GM23338 (cell line): ENCODE measurements around the gene C20orf204. TPM values are rescaled to one million over a fixed set of nuclear protein-coding genes. Genes with fewer than 3 reads are reported as not detected.

Experiments used
- ATAC-seq: fragments of 200-7000 bp; cut with Tn5 transposase; 3 replicates; pipeline ENCODE4 v1.9.1; 2020
- DNase-seq: peaks from one replicate; pipeline ENCODE4 v3.0.0-alpha.2; 2015; ENCODE audit warnings: low spot score
- H2AFZ ChIP-seq: fragments of 200-600 bp; sonication (generic); 2 replicates; pipeline ENCODE4 v1.8.0; 2016; ENCODE audit warnings: antibody characterized with exemption, mild to moderate bottlenecking, moderate library complexity
- H3F3A ChIP-seq: fragments of 200-600 bp; sonication (generic); replicated peaks from 2 replicates; pipeline ENCODE4 v1.8.0; 2017; ENCODE audit warnings: antibody characterized with exemption, mixed run types, low read depth
- H3K27ac ChIP-seq: fragments of 200-600 bp; sonication (generic); 2 replicates; pipeline ENCODE4 v1.6.1; 2016; ENCODE audit warnings: low read depth
- H3K27me3 ChIP-seq: fragments of 200-600 bp; sonication (generic); 2 replicates; pipeline ENCODE4 v1.8.0; 2016; ENCODE audit warnings: mild to moderate bottlenecking, mixed run types, moderate library complexity; ENCODE audit not compliant: insufficient read depth
- H3K36me3 ChIP-seq: fragments of 200-600 bp; sonication (generic); 2 replicates; pipeline ENCODE4 v1.8.0; 2016; ENCODE audit warnings: mild to moderate bottlenecking; ENCODE audit not compliant: insufficient read depth
- H3K4me1 ChIP-seq: fragments of 200-600 bp; sonication (generic); 2 replicates; pipeline ENCODE4 v1.8.0; 2016; ENCODE audit warnings: mild to moderate bottlenecking, moderate library complexity; ENCODE audit not compliant: insufficient read depth
- H3K4me2 ChIP-seq: fragments of 200-600 bp; sonication (generic); 2 replicates; pipeline ENCODE4 v1.7.1; 2017; ENCODE audit warnings: mixed run types
- H3K4me3 ChIP-seq: fragments of 200-600 bp; sonication (generic); 2 replicates; pipeline ENCODE4 v1.6.1; 2016; ENCODE audit warnings: mixed run types
- H3K79me2 ChIP-seq: fragments of 200-600 bp; sonication (generic); replicated peaks from 2 replicates; pipeline ENCODE4 v1.8.0; 2017; ENCODE audit warnings: mild to moderate bottlenecking; ENCODE audit not compliant: insufficient read depth
- H3K9me2 ChIP-seq: fragments of 200-600 bp; sonication (generic); 2 replicates; pipeline ENCODE4 v1.8.0; 2017; ENCODE audit not compliant: insufficient read depth
- H4K20me1 ChIP-seq: fragments of 200-600 bp; sonication (generic); replicated peaks from 2 replicates; pipeline ENCODE4 v1.8.0; 2017; ENCODE audit warnings: mild to moderate bottlenecking; ENCODE audit not compliant: insufficient read depth
- H3K27ac Mint-ChIP-seq: 2 replicates; pipeline ENCODE4 v1.8.0; 2020; ENCODE audit warnings: inconsistent platforms, mild to moderate bottlenecking, moderate library complexity, mixed read lengths
- H3K27me3 Mint-ChIP-seq: 3 replicates; pipeline ENCODE4 v1.8.0; 2022; ENCODE audit warnings: low read depth, mild to moderate bottlenecking, moderate library complexity, mixed read lengths, inconsistent platforms; ENCODE audit not compliant: insufficient read depth, poor library complexity
- H3K36me3 Mint-ChIP-seq: 3 replicates; pipeline ENCODE4 v1.8.0; 2021; ENCODE audit warnings: low read depth, mild to moderate bottlenecking, inconsistent platforms, moderate library complexity, mixed read lengths
- H3K4me1 Mint-ChIP-seq: 3 replicates; pipeline ENCODE4 v1.8.0; 2020; ENCODE audit warnings: mild to moderate bottlenecking, inconsistent platforms, mixed read lengths
- H3K4me3 Mint-ChIP-seq: 3 replicates; pipeline ENCODE4 v1.8.0; 2021; ENCODE audit warnings: moderate library complexity, mild to moderate bottlenecking, inconsistent platforms, mixed read lengths
- H3K9me3 Mint-ChIP-seq: 3 replicates; pipeline ENCODE4 v1.8.0; 2020; ENCODE audit warnings: moderate library complexity, mild to moderate bottlenecking, inconsistent platforms, mixed read lengths
- CREB1 ChIP-seq: fragments of 250-450 bp; sonication (Bioruptor Pico); IDR thresholded peaks from 2 replicates; pipeline ENCODE4 v1.5.0; 2020; ENCODE audit warnings: low read depth, mild to moderate bottlenecking, moderate library complexity
- EZH2phosphoT487 ChIP-seq: fragments of 200-600 bp; sonication (generic); IDR thresholded peaks from one replicate; pipeline ENCODE4 v1.8.1; 2018; ENCODE audit warnings: antibody characterized with exemption; ENCODE audit not compliant: unreplicated experiment
- NANOG ChIP-seq: IDR thresholded peaks from 2 replicates; pipeline ENCODE4 v1.6.1; 2016; ENCODE audit warnings: antibody characterized with exemption, borderline replicate concordance
- POLR2AphosphoS5 ChIP-seq: IDR thresholded peaks from 2 replicates; pipeline ENCODE4 v1.6.1; 2016; ENCODE audit warnings: antibody characterized with exemption, low read depth
- STAT1 ChIP-seq: IDR thresholded peaks from one replicate; pipeline ENCODE4 v1.6.1; 2016; ENCODE audit warnings: antibody characterized with exemption; ENCODE audit not compliant: unreplicated experiment
- ZNF331 ChIP-seq: fragments of 250-450 bp; sonication (Bioruptor Pico); IDR thresholded peaks from 2 replicates; pipeline ENCODE4 v1.5.0; 2020; ENCODE audit warnings: low read depth, mild to moderate bottlenecking, moderate library complexity
- polyA plus RNA-seq: library from polyadenylated mRNA; unstranded; fragments of >200 nt; fragmentation: Nextera tagmentation; extraction: Ambion mirVana; gene quantifications from 2 replicates; pipeline ENCODE4 v1.2.1, GENCODE V29; 2016
- total RNA-seq: library from RNA; depleted of rRNA; stranded (reverse); fragments of >200 nt; shearing (Covaris generic); gene quantifications from 2 replicates; pipeline ENCODE4 v1.2.3, GENCODE V29; 2014
- TF ChIP-seq, protein P1 (sequence below): IDR thresholded peaks from one replicate; pipeline ENCODE4 v1.6.1; 2018; ENCODE audit warnings: antibody characterized with exemption; ENCODE audit not compliant: unreplicated experiment

The C20orf204 gene
- total and polyA plus RNA-seq, 2 experiments from 2014 or later = 0.73 to 0.82 TPM

DNA sequence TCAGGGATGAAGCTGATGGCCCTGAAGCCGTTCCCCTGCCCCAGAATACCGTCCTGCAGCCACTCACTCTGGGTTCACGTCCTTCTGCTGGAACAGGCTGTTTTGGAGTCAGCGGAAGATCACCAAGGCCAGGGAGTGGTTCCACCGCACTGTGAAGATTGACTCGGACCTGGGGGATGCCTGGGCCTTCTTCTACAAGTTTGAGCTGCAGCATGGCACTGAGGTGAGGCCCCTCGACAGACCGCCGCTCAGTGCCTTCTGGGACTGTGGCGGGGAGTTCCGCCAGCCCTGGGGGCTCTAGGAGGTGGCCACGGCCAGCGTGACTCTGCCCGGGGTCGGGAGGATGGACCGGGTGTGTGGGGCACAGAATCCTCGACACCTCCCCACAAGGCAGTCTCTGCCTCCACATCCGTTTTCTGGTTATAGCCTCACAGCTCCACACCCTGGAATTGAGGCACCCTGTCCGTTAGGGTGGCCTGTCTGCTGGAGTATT is 4.1 kb upstream of the C20orf204 start (continued):
- TF ChIP-seq, protein P1, sequence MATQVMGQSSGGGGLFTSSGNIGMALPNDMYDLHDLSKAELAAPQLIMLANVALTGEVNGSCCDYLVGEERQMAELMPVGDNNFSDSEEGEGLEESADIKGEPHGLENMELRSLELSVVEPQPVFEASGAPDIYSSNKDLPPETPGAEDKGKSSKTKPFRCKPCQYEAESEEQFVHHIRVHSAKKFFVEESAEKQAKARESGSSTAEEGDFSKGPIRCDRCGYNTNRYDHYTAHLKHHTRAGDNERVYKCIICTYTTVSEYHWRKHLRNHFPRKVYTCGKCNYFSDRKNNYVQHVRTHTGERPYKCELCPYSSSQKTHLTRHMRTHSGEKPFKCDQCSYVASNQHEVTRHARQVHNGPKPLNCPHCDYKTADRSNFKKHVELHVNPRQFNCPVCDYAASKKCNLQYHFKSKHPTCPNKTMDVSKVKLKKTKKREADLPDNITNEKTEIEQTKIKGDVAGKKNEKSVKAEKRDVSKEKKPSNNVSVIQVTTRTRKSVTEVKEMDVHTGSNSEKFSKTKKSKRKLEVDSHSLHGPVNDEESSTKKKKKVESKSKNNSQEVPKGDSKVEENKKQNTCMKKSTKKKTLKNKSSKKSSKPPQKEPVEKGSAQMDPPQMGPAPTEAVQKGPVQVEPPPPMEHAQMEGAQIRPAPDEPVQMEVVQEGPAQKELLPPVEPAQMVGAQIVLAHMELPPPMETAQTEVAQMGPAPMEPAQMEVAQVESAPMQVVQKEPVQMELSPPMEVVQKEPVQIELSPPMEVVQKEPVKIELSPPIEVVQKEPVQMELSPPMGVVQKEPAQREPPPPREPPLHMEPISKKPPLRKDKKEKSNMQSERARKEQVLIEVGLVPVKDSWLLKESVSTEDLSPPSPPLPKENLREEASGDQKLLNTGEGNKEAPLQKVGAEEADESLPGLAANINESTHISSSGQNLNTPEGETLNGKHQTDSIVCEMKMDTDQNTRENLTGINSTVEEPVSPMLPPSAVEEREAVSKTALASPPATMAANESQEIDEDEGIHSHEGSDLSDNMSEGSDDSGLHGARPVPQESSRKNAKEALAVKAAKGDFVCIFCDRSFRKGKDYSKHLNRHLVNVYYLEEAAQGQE = no peak
- no peak for TF ChIP-seq POLR2AphosphoS5
- TF ChIP-seq CREB1 (CRISPR knock-in tag) = no peak
- TF ChIP-seq STAT1 = no peak
- no peak for TF ChIP-seq EZH2phosphoT487
- TF ChIP-seq ZNF331 (CRISPR knock-in tag) = no peak

DNA sequence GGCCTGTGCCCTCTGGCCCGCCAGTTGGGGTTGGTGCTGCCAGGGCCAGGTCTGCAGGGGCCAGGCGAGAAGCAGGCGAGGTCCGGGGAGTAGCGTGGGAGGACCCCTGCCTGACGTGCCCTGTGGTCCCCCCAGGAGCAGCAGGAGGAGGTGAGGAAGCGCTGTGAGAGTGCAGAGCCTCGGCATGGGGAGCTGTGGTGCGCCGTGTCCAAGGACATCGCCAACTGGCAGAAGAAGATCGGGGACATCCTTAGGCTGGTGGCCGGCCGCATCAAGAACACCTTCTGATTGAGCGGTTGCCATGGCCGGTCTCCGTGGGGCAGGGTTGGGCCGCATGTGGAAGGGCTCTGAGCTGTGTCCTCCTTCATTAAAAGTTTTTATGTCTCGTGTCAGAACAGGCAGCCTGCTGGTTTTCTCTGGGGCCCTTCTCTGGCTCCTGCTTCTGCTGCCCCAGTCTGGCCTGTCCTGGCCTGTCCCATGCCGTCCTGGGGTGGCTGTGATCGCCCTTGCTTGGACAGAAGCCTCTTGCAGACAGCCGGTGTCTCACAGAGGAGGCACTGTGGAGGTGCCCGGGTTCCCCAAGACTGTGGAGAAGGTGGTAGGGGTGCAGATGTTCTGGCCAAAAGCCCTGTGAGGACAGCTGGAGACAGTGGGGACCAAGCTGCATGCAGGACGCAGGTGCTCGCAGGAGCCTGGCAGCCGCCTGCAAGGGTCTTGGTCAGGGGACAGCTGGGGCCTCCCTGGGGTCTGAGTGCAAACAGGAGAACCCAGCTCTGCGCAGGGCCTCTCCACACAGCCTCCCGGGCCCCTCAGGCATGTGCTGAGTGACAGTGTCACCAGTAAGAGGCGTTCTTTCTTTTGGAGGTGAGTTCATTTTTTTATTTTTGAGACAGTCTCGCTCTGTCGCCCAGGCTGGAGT is 3.0 kb upstream of the C20orf204 start:
- H3K4me1 Mint-ChIP-seq = peaks cover 24% of the 10 kb centered on the region
- Histone ChIP-seq H3K4me1 (peaks cover 21% of the 10 kb centered on the region), H3K79me2 (no peaks in the 10 kb centered on the region), H3K27ac (no peak overlapping the region), H3K4me2 (no peak overlapping the region), H3K27me3 (peaks cover 8% of the 10 kb centered on the region; the same call in 1 of the 2 replicates), H3K9me2 (no peaks in the 10 kb centered on the region), H3F3A (peaks cover 10% of the 10 kb centered on the region; the same call in 1 of the 2 replicates), H2AFZ (no peak overlapping the region), H3K36me3 (no peaks in the 10 kb centered on the region; the same call in 1 of the 2 replicates), H3K4me3 (no peak overlapping the region), H4K20me1 (no peaks in the 10 kb centered on the region)
- no peak overlapping the region for H3K4me3 Mint-ChIP-seq
- peaks cover 36% of the 10 kb centered on the region for H3K36me3 Mint-ChIP-seq
- TF ChIP-seq NANOG = no peak
- peaks cover 15% of the 10 kb centered on the region for H3K27me3 Mint-ChIP-seq
- no peak for ATAC-seq
- H3K9me3 Mint-ChIP-seq = no peaks in the 10 kb centered on the region
- no peak overlapping the region for H3K27ac Mint-ChIP-seq
- no peak for DNase-seq

DNA sequence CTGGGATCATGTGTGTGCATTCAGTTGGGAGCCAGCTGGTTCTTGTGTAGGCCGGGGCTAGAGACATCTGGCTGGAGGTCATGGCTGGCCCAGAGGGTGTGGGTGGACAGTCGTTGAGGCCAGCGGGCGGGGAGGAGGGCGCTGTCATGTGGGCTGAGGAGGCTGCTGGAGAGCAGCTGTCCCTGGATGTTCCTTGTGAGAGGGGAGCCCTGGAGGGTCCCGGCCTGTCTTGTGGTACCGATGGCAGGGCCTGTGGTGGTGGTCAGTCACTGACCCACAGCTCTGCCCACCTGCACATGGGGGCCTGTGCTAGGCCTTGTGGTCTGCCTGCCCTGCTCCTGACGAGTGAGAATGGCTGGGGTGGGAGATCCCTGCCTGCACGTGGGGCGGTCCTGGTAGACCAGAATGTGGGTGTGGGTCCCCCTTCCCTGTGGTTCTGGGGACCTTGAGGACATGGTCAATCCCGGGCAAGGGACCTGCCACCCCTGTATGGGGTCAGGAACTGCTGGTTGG is 1.9 kb upstream of the C20orf204 start:
- DNase-seq = no peak
- Mint-ChIP-seq H3K36me3 (peaks cover 25% of the 10 kb centered on the region), H3K4me3 (no peak overlapping the region; the same call in 2 of the 3 replicates), H3K27ac (no peak overlapping the region), H3K27me3 (peaks cover 19% of the 10 kb centered on the region), H3K9me3 (no peaks in the 10 kb centered on the region), H3K4me1 (peaks cover 24% of the 10 kb centered on the region)
- Histone ChIP-seq H2AFZ (no peak overlapping the region), H3K9me2 (no peaks in the 10 kb centered on the region), H3K4me1 (peaks cover 21% of the 10 kb centered on the region), H4K20me1 (no peaks in the 10 kb centered on the region), H3K79me2 (no peaks in the 10 kb centered on the region), H3K4me3 (no peak overlapping the region), H3K4me2 (no peak overlapping the region), H3K27ac (no peak overlapping the region), H3K36me3 (no peaks in the 10 kb centered on the region; the same call in 1 of the 2 replicates), H3F3A (peaks cover 10% of the 10 kb centered on the region; the same call in 1 of the 2 replicates), H3K27me3 (peaks cover 18% of the 10 kb centered on the region)
- TF ChIP-seq STAT1 (no peak), EZH2phosphoT487 (no peak), POLR2AphosphoS5 (no peak)
- TF ChIP-seq, protein P1 = no peak
- no peak for ATAC-seq
